Upper lobe of right lung (tissue), 1 donor: ENCODE results near the gene LAMB2. TPM values are rescaled to one million over a fixed set of nuclear protein-coding genes. Genes with fewer than 3 reads are reported as not detected.

Source experiments
- ATAC-seq: fragments of 200-7000 bp; cut with Tn5 transposase; one replicate; pipeline ENCODE4 v1.9.1; 2020; ENCODE audit warnings: mild to moderate bottlenecking, moderate library complexity
- DNase-seq: peaks from one replicate; pipeline ENCODE4 v3.0.0-alpha.2; 2020
- H3K27ac ChIP-seq: fragments of 200-600 bp; one replicate; pipeline ENCODE4 v1.8.0; 2022
- H3K27me3 ChIP-seq: fragments of 200-600 bp; one replicate; pipeline ENCODE4 v1.8.0; 2022; ENCODE audit warnings: mild to moderate bottlenecking
- H3K36me3 ChIP-seq: fragments of 200-600 bp; one replicate; pipeline ENCODE4 v1.8.0; 2022
- H3K4me1 ChIP-seq: fragments of 200-600 bp; one replicate; pipeline ENCODE4 v1.8.0; 2022
- H3K4me3 ChIP-seq: fragments of 200-600 bp; one replicate; pipeline ENCODE4 v1.8.0; 2022; ENCODE audit warnings: mild to moderate bottlenecking
- H3K9me3 ChIP-seq: fragments of 200-600 bp; one replicate; pipeline ENCODE4 v1.8.0; 2022
- CTCF ChIP-seq: fragments of 200-600 bp; IDR thresholded peaks from one replicate; pipeline ENCODE4 v1.8.0; 2022; ENCODE audit warnings: antibody characterized with exemption
- intact Hi-C: fragments of 100-400 bp; cut with DNase I; formaldehyde crosslinking; loops from one replicate; pipeline ENCODE4 v1.11.0; 2022
- microRNA-seq: library from miRNA; unstranded; fragments of <30 nt; microRNA quantifications from one replicate; pipeline ENCODE4 v1.2.0, GENCODE V29; 2020; ENCODE audit warnings: borderline microRNAs expressed
- total RNA-seq: library from RNA; stranded (reverse); fragmentation: NEBNext Ultra II Directional; extraction: Animal tissue kit (Norgen Biotek cat#: 25700); gene quantifications from one replicate; pipeline ENCODE4 v1.2.1, GENCODE V29; 2021
- donor health status: DM: no; HTN: yes; CAD: no; lungs with severe emphysema.

The LAMB2 gene
- total RNA-seq, 1 donor from 2014 or later = 489 TPM

- Histone ChIP-seq H3K27me3 (no peaks in the 10 kb centered on the region), H3K27ac (no peak overlapping the region), H3K9me3 (no peaks in the 10 kb centered on the region), H3K4me3 (no peak overlapping the region), H3K4me1 (no peaks in the 10 kb centered on the region), H3K36me3 (peaks cover 78% of the 10 kb centered on the region)
- TF ChIP-seq CTCF = no peak
- intact Hi-C loops = no loop called here
- DNase-seq = no peak
- no peak for ATAC-seq
These were observed 56.2 kb downstream of the LAMB2 start for GRCh38 chr3:49076646-49077045.

- DNase-seq = no peak
- Histone ChIP-seq H3K27ac (no peak overlapping the region), H3K9me3 (no peaks in the 10 kb centered on the region), H3K27me3 (no peaks in the 10 kb centered on the region), H3K4me3 (no peak overlapping the region), H3K36me3 (peaks cover 83% of the 10 kb centered on the region), H3K4me1 (no peaks in the 10 kb centered on the region)
- intact Hi-C loops = no loop called here
- ATAC-seq = no peak
- no peak for TF ChIP-seq CTCF
These were observed 56.7 kb downstream of the LAMB2 start for GRCh38 chr3:49076116-49076515.

Small RNAs within 50 kb of the gene (microRNA-seq; reads per million reads assigned to microRNA genes)
- gene MIR6890 = not detected

Other genes starting within 250 kb of the LAMB2 start
- 26.0 TPM for gene SLC25A20, start 234.2 kb downstream of the LAMB2 start, total RNA-seq
- gene ARIH2, start 214.2 kb downstream of the LAMB2 start, total RNA-seq = 88.1 TPM
- gene P4HTM, start 142.8 kb downstream of the LAMB2 start, total RNA-seq = 38.0 TPM
- gene WDR6, start 125.7 kb downstream of the LAMB2 start, total RNA-seq = 172 TPM
- gene DALRD3, start 114.5 kb downstream of the LAMB2 start, total RNA-seq = 19.0 TPM
- 77.6 TPM for gene NDUFAF3, start 110.9 kb downstream of the LAMB2 start, total RNA-seq
- gene IMPDH2, start 103.7 kb downstream of the LAMB2 start, total RNA-seq = 107 TPM
- 83.9 TPM for gene QRICH1, start 39.0 kb downstream of the LAMB2 start, total RNA-seq
- 172 TPM for gene QARS1, start 28.3 kb downstream of the LAMB2 start, total RNA-seq
- 63.9 TPM for gene USP19, start 12.2 kb downstream of the LAMB2 start, total RNA-seq
- gene CCDC71, start 33.3 kb upstream of the LAMB2 start, total RNA-seq = 22.1 TPM
- 22.4 TPM for gene KLHDC8B, start 38.5 kb upstream of the LAMB2 start, total RNA-seq
- gene C3orf62, start 144.2 kb upstream of the LAMB2 start, total RNA-seq = 6.8 TPM
- 69.6 TPM for gene USP4, start 207.0 kb upstream of the LAMB2 start, total RNA-seq
- 415 TPM for gene GPX1, start 225.3 kb upstream of the LAMB2 start, total RNA-seq